DMS53 treated with DMSO at 0.1 percent for 48 hours (cell line): Measurements from ENCODE around the gene RBM6.
A peak's percentile ranks its signal among the peaks of the same experiment; 100 is the strongest.
"Not testable (repeated sequence)": the region's sequence is repeated elsewhere in the genome, so short reads cannot be mapped to it uniquely, and the experiment has no call there.

Source experiments
- DNase-seq: peaks from one replicate; lab custom pipeline; 2025; ENCODE audit not compliant: unreplicated experiment; lab: John Stamatoyannopoulos, UW

Gene RBM6

GRCh38 chr3:50084951-50085350 lies 145.0 kb downstream of the RBM6 start:
- not testable (repeated sequence) for DNase-seq

DNA sequence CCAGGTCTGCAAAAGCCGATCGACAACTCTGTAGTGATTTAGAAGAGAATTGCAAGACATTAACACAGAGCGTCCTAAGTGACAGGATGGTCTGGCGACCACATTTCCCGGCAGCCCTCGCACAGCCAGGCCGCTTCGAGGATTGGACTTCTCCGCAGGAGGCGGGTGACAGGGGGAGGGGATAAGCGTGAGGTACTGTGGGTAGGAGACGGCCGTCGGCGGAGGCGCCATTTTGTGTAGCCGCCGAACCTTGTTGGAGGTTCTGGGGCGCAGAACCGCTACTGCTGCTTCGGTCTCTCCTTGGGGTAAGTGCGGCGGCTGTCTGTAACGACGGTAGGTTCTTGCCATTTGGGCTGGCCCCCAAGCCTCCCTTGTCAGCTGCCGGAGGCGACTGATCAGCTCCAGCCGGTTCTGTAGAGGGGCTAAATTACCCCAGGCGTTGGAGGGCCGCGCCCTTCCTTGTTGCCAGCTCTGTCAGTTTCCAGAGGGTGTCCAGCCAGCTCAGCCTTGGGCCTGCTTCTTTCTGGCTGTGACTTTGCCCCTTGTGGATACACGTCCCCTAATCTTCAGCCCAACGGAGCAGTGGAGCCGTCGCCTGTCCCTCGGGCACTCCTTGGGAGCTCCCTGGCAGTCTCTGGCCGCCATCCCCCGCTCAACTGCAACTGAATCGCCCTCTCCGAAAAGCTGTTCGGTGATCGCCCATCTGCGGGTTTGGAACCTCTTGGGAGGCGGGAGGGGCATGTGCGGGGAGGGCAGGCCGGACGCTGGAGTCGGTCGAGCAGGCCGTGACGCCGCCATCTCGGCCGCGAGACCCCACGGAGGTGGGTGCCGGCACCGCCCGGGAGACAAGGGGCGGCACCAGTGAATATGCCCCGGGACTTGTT lies 149.0 kb downstream of the RBM6 start, which contains the start of gene RBM5:
Gene RBM5, plus strand, starts transcription at position 195 of the 884 bp plus-strand sequence. CDS start 1,516 bp downstream, outside the sequence.
- DNase-seq = peak; percentile 36

- no peak for DNase-seq
These were observed 149.6 kb downstream of the RBM6 start for GRCh38 chr3:50089609-50089945.

- no peak for DNase-seq
These were observed 151.0 kb downstream of the RBM6 start for GRCh38 chr3:50090984-50091383.

- DNase-seq = no peak
These were observed 155.5 kb downstream of the RBM6 start for GRCh38 chr3:50095352-50095998.

GRCh38 chr3:50100386-50100785 lies 160.4 kb downstream of the RBM6 start:
- DNase-seq = no peak

- no peak for DNase-seq
These were observed 161.3 kb downstream of the RBM6 start for GRCh38 chr3:50100956-50101845.

- DNase-seq = no peak
These were observed 162.6 kb downstream of the RBM6 start for GRCh38 chr3:50102558-50102957.

- no peak for DNase-seq
These were observed 171.8 kb downstream of the RBM6 start for GRCh38 chr3:50111757-50112156.

DNA sequence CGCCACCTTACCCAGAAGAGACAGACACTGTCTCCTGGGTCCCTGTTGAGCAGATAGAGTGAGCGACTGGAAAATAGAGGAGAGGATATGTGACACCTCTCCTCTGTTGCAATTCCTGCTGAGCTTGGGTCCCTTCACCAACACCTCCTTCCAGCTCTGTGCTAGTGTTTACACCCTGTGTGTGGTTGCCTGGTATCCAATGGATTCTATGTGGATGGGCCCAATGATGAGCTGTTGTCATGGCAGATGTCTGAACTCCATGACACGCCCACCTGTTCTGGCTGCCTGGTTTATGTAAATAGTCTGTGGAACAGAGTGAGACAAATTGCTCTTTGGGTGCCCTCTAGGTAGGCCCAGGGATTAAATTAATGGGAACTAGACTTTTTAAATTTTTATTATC lies 172.5 kb downstream of the RBM6 start:
- peak; percentile 7 for DNase-seq

- DNase-seq = no peak
These were observed 177.2 kb downstream of the RBM6 start for GRCh38 chr3:50117120-50117519.

DNA sequence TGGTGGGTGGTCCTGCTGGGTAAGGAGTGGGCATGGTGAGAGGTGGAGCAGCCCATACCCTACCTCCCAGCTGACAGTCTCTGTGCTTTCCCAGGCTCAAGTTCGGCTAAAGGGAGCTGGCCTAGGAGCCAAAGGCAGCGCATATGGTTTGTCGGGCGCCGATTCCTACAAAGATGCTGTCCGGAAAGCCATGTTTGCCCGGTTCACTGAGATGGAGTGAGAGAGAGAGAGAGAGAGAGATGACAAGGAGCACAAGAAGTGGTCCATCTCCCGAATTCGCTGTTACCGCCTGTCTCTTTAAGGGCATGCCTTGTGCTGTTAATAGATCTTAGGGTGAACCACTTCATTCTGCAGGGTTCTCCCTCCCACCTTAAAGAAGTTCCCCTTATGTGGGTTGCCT lies 178.3 kb downstream of the RBM6 start:
- no peak for DNase-seq

DNA sequence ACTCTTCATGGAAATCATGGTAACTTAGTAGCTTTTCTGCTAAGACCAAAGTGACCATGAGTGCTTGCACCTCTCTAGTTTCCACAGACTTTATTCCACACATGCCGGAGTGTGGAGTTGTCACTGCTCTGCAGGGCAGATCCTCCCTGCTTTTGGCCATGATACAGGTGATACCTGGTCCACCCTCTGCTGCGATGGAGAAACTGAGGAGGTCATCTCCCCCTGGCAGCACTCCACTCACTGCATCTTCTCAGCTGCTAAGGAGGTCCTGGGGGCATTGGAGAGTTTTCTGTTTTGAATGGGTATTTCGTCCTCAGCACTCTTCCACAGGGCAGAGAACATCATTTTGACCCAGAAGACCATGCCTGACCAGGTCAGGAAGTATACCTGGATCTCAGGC lies 179.8 kb downstream of the RBM6 start:
- no peak for DNase-seq

DNA sequence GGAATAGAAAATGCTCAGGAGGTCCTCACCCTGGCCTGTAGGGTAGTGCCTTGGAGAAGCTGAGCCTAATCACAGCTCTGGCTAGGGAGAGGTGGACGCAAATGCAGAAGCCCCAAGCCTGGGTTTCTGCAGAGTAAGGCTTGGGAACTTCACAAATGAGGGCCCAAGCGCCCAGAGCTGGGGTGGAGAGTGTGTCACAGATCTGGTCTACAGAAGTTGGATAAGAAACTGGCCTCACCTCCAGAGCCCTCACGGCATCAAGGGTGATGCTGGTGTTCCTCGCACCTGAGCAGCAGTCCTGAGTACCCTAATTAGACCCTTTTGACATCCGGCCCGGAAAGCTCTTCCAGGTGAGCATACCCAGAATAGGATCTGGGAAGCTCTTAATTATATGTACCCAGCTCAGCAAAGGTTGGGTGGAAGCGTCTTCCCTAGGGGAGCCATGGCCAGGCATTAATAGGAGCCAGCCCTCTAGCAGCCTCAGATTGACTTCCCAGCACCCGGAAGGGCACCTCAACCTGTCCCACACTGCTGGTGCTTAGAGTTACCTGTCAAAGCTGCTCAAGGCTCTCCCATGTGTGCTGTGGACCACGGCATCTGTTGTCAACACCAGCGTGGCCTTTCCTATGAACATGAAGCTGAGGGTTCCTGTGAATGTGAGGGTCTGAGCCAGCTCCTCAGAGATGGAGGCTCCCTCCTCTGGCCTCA lies 180.6 kb downstream of the RBM6 start:
- DNase-seq = no peak

DNA sequence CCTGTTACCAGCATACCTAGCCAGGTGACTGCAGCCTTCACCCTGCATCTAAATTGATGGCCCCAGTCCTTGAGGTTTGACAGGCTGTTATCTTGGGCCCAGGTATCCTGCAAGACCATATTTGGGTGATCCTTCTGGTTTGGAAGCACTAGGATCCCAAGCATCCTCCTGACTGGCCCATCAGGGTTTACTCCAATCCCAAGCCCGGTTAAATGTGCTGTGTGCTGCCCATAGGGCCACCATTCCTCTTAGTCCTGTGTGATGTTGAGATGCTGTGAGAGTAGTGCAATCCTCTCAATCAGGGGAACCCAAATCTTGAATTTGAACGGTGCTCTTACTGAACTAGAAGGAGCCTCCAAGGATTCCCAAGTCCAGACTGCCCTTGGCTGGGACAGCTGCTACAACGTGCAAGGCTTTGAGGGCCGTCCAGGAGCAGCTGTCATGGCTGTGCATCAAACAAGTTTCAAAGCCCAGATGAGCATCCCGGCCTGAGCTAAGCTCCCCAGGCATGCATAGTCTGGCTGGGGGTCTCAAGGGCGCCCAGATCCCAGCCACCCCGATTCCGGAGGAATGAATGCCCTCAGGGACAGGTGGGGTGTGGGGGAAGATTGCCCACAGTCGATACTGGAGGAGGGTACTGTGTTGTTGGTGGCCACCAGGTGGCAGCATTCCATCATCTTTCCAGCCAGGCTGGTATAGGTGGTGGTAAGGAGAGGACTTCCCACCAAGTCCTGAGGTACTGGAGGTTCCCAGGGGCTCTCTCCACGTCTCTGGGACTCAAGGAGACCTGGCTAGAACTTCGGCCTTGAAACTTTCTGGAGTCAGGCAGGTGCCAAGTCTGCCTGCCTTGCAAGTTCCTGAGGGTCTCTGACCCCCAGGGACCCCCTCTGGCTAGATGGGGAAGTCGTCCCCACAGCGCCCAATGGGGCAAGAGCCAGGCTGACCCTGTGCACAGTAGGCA lies 181.4 kb downstream of the RBM6 start:
- peak; percentile 29 for DNase-seq

DNA sequence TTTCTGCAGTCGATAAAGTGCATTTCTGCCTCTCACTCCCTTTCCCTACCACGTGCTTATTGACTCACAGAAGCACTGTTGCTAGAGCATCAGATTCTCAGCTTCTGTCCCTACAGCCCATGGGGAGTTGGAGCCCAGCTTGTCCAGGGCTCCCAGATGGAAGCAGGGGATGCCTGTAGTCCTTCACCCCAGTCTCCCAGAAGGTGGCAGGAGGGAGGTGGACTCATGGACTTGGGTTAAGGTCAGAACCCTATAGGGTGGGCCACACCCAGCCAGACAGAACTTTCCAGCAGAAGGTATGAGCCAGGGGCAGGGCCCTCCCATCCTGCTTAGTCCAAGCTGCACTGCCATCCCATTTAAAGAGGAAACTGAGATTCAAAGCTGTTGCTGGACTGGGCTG lies 182.1 kb downstream of the RBM6 start:
- no peak for DNase-seq

DNA sequence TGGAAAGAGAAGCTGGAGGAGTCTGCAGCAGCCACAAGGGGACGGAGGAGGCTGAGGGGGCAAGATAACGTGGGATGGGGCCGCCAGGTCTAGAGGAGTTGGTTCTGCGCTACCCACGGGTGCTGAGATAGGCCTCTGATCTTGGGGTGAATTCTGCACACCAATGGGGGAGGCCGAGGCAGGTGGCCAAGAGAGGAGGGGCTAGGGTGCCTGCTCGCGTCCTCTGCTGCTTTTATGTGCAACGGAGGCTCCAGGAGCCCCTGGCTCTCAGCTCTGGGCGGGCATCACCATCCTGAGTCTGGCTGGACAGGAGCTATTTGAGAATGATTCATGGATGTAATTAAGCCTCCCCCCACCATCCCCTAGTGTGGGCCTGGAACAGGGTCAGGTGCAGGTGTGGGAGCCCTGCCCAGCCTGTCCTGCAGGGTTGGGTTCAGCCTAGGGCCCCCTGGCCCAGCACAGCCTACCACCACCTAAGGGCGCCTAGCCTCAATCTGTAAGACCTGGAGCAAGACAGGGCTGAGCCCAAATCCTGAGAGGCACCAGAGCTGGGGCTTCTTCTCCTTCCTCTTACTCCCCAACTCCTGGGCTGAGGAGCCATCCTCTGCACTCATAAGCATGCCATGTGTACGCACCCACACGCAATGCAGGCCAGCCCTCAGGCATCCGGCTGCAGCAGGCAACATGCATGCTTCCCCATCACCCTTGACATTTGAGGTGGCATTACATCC lies 182.9 kb downstream of the RBM6 start:
- no peak for DNase-seq

- no peak for DNase-seq
These were observed 183.6 kb downstream of the RBM6 start for GRCh38 chr3:50123394-50124051.
